Lower leg skin (tissue), 3 donors: ENCODE data around the gene SRD5A3.

Experiments
- CTCF ChIP-seq, 3 donors: fragments of 450-650 bp; IDR thresholded peaks; one replicate each; pipeline ENCODE4 v1.5.1; 2016; ENCODE audit warnings: antibody characterized with exemption in 3 of 3, mild to moderate bottlenecking in 3 of 3, moderate library complexity in 2 of 3
- POLR2A ChIP-seq, 2 donors: fragments of 450-650 bp; IDR thresholded peaks; one replicate each; pipeline ENCODE4 v1.6.1; 2016 to 2017; ENCODE audit warnings: antibody characterized with exemption in 2 of 2, mild to moderate bottlenecking in 1 of 2, moderate library complexity in 1 of 2

GRCh38 chr4:55364691-55365344, 18.8 kb downstream of the SRD5A3 start:
- TF ChIP-seq CTCF (IDR thresholded peaks at IDR 0.05) (no peak), POLR2A (IDR thresholded peaks at IDR 0.05) (no peak)
